Progenitor cell of endocrine pancreas (in vitro differentiated cells): ENCODE results near the gene POLR1B. TPM values are rescaled to one million over a fixed set of nuclear protein-coding genes. Genes with fewer than 3 reads are reported as not detected.
"Not testable (repeated sequence)": the region's sequence is repeated elsewhere in the genome, so short reads cannot be mapped to it uniquely, and the experiment has no call there.

Experiments
- DNase-seq: peaks from one replicate; pipeline ENCODE4 v3.0.0; 2021; ENCODE audit warnings: low spot score; ENCODE audit not compliant: unreplicated experiment
- H3K27ac Mint-ChIP-seq: 2 replicates; pipeline ENCODE4 v1.8.0; 2021; ENCODE audit warnings: mild to moderate bottlenecking, moderate library complexity, mixed read lengths
- H3K27me3 Mint-ChIP-seq: 2 replicates; pipeline ENCODE4 v1.8.0; 2021; ENCODE audit warnings: mixed read lengths
- H3K36me3 Mint-ChIP-seq: 2 replicates; pipeline ENCODE4 v1.8.0; 2022; ENCODE audit warnings: mixed read lengths; ENCODE audit not compliant: insufficient read depth
- H3K4me1 Mint-ChIP-seq: 2 replicates; pipeline ENCODE4 v1.8.0; 2021; ENCODE audit warnings: low read depth, mixed read lengths
- H3K4me3 Mint-ChIP-seq: 2 replicates; pipeline ENCODE4 v1.8.0; 2021; ENCODE audit warnings: low read depth, mild to moderate bottlenecking, moderate library complexity, mixed read lengths
- H3K9me3 Mint-ChIP-seq: 2 replicates; pipeline ENCODE4 v1.8.0; 2021; ENCODE audit warnings: low read depth, mixed read lengths
- CTCF ChIP-seq: fragments of 200-600 bp; sonication (generic); IDR thresholded peaks from one replicate; pipeline ENCODE4 v1.5.0; 2021; ENCODE audit warnings: antibody characterized with exemption, mild to moderate bottlenecking; ENCODE audit not compliant: unreplicated experiment
- total RNA-seq: library from RNA; stranded (reverse); gene quantifications from 2 replicates; pipeline ENCODE4 v1.2.1, GENCODE V29; 2021

Gene POLR1B
- total RNA-seq, 1 donor from 2014 or later: 35.9 TPM

DNA sequence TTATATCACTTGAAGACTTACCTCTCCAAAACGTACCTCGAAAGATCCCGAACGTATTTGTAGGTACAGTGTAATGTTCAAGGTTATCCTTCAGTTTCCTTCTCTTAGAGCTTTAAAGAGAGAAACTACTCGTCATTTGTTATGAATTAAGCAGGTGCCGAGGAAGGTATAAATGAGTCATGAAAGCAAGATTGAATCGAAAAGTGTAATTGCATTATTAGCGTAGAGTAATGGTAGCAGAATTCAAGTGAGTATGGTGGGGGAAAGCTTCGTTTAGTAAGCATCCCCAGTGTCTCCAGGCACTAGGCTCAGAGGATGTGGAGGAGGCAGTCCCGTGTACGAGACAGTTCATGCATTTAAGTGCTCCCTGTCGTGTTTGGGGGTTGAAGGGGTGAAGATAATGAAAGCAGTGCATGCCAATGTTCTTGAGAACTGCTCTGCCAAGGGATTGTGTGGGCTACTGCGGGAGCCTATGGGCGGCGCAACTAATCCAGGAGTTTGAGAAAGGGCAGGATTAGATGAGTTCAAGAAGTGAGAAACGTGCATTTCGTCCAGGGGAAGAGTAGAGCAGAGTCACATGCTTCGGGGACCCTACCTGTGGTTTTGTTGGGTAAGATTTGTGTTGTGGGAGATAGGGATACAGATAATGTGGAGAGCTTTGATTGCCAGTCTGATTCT lies 858 bp downstream of the POLR1B start:
- no peaks in the 10 kb centered on the region for H3K9me3 Mint-ChIP-seq
- H3K27ac Mint-ChIP-seq: no peak overlapping the region
- H3K36me3 Mint-ChIP-seq: peaks cover 3% of the 10 kb centered on the region
- no peak for DNase-seq
- TF ChIP-seq CTCF: no peak
- H3K4me1 Mint-ChIP-seq: peaks cover 2% of the 10 kb centered on the region
- no peaks in the 10 kb centered on the region for H3K27me3 Mint-ChIP-seq
- H3K4me3 Mint-ChIP-seq: no peak overlapping the region

- Mint-ChIP-seq H3K9me3 (no peaks in the 10 kb centered on the region), H3K27ac (no peak overlapping the region), H3K27me3 (no peaks in the 10 kb centered on the region), H3K4me3 (no peak overlapping the region), H3K36me3 (peaks cover 20% of the 10 kb centered on the region), H3K4me1 (no peaks in the 10 kb centered on the region)
- TF ChIP-seq CTCF: no peak
- no peak for DNase-seq
Measured at GRCh38 chr2:112547333-112547732, 5.1 kb downstream of the POLR1B start.

- Mint-ChIP-seq H3K27ac (no peak overlapping the region), H3K4me1 (no peaks in the 10 kb centered on the region), H3K4me3 (no peak overlapping the region), H3K36me3 (peaks cover 23% of the 10 kb centered on the region), H3K9me3 (no peaks in the 10 kb centered on the region), H3K27me3 (no peaks in the 10 kb centered on the region)
- TF ChIP-seq CTCF: no peak
- DNase-seq: no peak
Measured at GRCh38 chr2:112548980-112549379, 6.7 kb downstream of the POLR1B start.

DNA sequence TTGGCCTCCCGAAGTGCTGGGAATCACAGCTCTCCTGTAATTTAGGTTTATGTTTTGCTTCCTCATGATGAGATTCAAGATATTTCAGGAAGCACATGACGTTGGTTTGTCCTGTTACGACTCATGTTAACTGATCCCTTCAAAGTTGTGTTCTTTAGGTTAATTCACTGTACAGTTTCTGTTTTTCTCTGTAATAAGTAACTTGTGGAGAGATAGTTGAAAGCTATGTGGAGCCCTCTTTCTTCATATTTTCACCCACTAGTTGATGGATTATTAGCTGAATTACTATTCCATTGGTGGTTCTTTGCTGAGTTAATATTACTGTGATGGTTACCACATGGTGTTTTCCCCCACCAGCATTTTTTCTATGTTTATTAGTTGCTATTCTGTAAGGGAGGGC lies 23.8 kb downstream of the POLR1B start:
- H3K4me1 Mint-ChIP-seq: no peaks in the 10 kb centered on the region
- no peak overlapping the region for H3K27ac Mint-ChIP-seq
- H3K27me3 Mint-ChIP-seq: no peaks in the 10 kb centered on the region
- H3K9me3 Mint-ChIP-seq: no peaks in the 10 kb centered on the region
- H3K36me3 Mint-ChIP-seq: peaks cover 32% of the 10 kb centered on the region
- no peak overlapping the region for H3K4me3 Mint-ChIP-seq
- TF ChIP-seq CTCF: no peak
- no peak for DNase-seq

GRCh38 chr2:112566508-112566907 lies 24.2 kb downstream of the POLR1B start:
- not testable (repeated sequence) for DNase-seq, H3K27ac Mint-ChIP-seq, H3K4me1 Mint-ChIP-seq, H3K4me3 Mint-ChIP-seq, H3K27me3 Mint-ChIP-seq, H3K9me3 Mint-ChIP-seq
- H3K36me3 Mint-ChIP-seq: peaks cover 29% of the 10 kb centered on the region

- DNase-seq: no peak
- Mint-ChIP-seq H3K27ac (no peak overlapping the region), H3K27me3 (no peaks in the 10 kb centered on the region), H3K36me3 (peaks cover 38% of the 10 kb centered on the region), H3K4me1 (no peaks in the 10 kb centered on the region), H3K9me3 (no peaks in the 10 kb centered on the region), H3K4me3 (no peak overlapping the region)
- no peak for TF ChIP-seq CTCF
Measured at GRCh38 chr2:112572005-112572404, 29.7 kb downstream of the POLR1B start.
